Measurements from ENCODE around the gene PTPN5.

GRCh38 chr11:18765554-18765953 is 26.0 kb downstream of the PTPN5 start:
- TF ChIP-seq CTCF (IDR thresholded peaks at IDR 0.05; ENCODE audit: insufficient read depth, low read length) = no peak
- no peak for TF ChIP-seq POLR2AphosphoS5 (IDR thresholded peaks at IDR 0.05; ENCODE audit: low read depth)

Measured in HL-60 (cell line).